Measurements from ENCODE around the gene CARHSP1.

Gene CARHSP1

GRCh38 chr16:8882725-8883377 is 14.0 kb upstream of the CARHSP1 start:
- TF ChIP-seq, protein P1, sequence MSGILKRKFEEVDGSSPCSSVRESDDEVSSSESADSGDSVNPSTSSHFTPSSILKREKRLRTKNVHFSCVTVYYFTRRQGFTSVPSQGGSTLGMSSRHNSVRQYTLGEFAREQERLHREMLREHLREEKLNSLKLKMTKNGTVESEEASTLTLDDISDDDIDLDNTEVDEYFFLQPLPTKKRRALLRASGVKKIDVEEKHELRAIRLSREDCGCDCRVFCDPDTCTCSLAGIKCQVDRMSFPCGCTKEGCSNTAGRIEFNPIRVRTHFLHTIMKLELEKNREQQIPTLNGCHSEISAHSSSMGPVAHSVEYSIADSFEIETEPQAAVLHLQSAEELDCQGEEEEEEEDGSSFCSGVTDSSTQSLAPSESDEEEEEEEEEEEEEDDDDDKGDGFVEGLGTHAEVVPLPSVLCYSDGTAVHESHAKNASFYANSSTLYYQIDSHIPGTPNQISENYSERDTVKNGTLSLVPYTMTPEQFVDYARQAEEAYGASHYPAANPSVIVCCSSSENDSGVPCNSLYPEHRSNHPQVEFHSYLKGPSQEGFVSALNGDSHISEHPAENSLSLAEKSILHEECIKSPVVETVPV (CRISPR knock-in tag; IDR thresholded peaks at IDR 0.05), result no peak
- TF ChIP-seq ZFP30 (CRISPR knock-in tag; IDR thresholded peaks at IDR 0.05) (no peak), ISL1 (CRISPR knock-in tag; IDR thresholded peaks at IDR 0.05) (no peak), ZNF8 (CRISPR knock-in tag; IDR thresholded peaks at IDR 0.05) (no peak), CSDC2 (CRISPR knock-in tag; IDR thresholded peaks at IDR 0.05) (no peak), SNAI2 (CRISPR knock-in tag; IDR thresholded peaks at IDR 0.05) (no peak), POU6F1 (CRISPR knock-in tag; IDR thresholded peaks at IDR 0.05; ENCODE audit: borderline replicate concordance, low read depth) (no peak), OSR1 (CRISPR knock-in tag; IDR thresholded peaks at IDR 0.05) (no peak), ZNF565 (CRISPR knock-in tag; conservative IDR thresholded peaks at IDR 0.05; ENCODE audit: low read depth) (no peak), ESRRG (CRISPR knock-in tag; IDR thresholded peaks at IDR 0.05) (no peak), GLIS3 (CRISPR knock-in tag; IDR thresholded peaks at IDR 0.05) (no peak), RARB (CRISPR knock-in tag; IDR thresholded peaks at IDR 0.05) (no peak), ZC3H10 (CRISPR knock-in tag; IDR thresholded peaks at IDR 0.05) (no peak), ARNTL (CRISPR knock-in tag; IDR thresholded peaks at IDR 0.05; ENCODE audit: borderline replicate concordance, low read depth) (no peak), TCF4 (CRISPR knock-in tag; IDR thresholded peaks at IDR 0.05; ENCODE audit: borderline replicate concordance) (no peak)
- TF ChIP-seq, protein P2, sequence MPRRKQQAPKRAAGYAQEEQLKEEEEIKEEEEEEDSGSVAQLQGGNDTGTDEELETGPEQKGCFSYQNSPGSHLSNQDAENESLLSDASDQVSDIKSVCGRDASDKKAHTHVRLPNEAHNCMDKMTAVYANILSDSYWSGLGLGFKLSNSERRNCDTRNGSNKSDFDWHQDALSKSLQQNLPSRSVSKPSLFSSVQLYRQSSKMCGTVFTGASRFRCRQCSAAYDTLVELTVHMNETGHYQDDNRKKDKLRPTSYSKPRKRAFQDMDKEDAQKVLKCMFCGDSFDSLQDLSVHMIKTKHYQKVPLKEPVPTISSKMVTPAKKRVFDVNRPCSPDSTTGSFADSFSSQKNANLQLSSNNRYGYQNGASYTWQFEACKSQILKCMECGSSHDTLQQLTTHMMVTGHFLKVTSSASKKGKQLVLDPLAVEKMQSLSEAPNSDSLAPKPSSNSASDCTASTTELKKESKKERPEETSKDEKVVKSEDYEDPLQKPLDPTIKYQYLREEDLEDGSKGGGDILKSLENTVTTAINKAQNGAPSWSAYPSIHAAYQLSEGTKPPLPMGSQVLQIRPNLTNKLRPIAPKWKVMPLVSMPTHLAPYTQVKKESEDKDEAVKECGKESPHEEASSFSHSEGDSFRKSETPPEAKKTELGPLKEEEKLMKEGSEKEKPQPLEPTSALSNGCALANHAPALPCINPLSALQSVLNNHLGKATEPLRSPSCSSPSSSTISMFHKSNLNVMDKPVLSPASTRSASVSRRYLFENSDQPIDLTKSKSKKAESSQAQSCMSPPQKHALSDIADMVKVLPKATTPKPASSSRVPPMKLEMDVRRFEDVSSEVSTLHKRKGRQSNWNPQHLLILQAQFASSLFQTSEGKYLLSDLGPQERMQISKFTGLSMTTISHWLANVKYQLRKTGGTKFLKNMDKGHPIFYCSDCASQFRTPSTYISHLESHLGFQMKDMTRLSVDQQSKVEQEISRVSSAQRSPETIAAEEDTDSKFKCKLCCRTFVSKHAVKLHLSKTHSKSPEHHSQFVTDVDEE (CRISPR knock-in tag; IDR thresholded peaks at IDR 0.05), result no peak
- TF ChIP-seq, protein P3, sequence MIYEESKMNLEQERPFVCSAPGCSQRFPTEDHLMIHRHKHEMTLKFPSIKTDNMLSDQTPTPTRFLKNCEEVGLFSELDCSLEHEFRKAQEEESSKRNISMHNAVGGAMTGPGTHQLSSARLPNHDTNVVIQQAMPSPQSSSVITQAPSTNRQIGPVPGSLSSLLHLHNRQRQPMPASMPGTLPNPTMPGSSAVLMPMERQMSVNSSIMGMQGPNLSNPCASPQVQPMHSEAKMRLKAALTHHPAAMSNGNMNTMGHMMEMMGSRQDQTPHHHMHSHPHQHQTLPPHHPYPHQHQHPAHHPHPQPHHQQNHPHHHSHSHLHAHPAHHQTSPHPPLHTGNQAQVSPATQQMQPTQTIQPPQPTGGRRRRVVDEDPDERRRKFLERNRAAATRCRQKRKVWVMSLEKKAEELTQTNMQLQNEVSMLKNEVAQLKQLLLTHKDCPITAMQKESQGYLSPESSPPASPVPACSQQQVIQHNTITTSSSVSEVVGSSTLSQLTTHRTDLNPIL (CRISPR knock-in tag; IDR thresholded peaks at IDR 0.05; ENCODE audit: low read depth), result no peak
- no peak for ATAC-seq

- no peak for ATAC-seq
- TF ChIP-seq CSDC2 (CRISPR knock-in tag; IDR thresholded peaks at IDR 0.05) (no peak), RARB (CRISPR knock-in tag; IDR thresholded peaks at IDR 0.05) (no peak), SNAI2 (CRISPR knock-in tag; IDR thresholded peaks at IDR 0.05) (no peak), ISL1 (CRISPR knock-in tag; IDR thresholded peaks at IDR 0.05) (no peak), ESRRG (CRISPR knock-in tag; IDR thresholded peaks at IDR 0.05) (no peak), TCF4 (CRISPR knock-in tag; IDR thresholded peaks at IDR 0.05; ENCODE audit: borderline replicate concordance) (no peak), ZC3H10 (CRISPR knock-in tag; IDR thresholded peaks at IDR 0.05) (no peak)
- TF ChIP-seq, protein P1 (CRISPR knock-in tag; IDR thresholded peaks at IDR 0.05), result no peak
- TF ChIP-seq, protein P3 (CRISPR knock-in tag; IDR thresholded peaks at IDR 0.05; ENCODE audit: low read depth), result no peak
Observed at GRCh38 chr16:8882041-8882617, 13.3 kb upstream of the CARHSP1 start, which contains the start of gene LITAFD. Gene LITAFD (plus strand): TSS chr16:8882351. CDS start chr16:8884356, 2,005 bp downstream.

All from SK-N-SH treated with all-trans-retinoic acid at 6 μM for 48 hours (cell line).